ENCODE data around the gene RAB11FIP4.

DNA sequence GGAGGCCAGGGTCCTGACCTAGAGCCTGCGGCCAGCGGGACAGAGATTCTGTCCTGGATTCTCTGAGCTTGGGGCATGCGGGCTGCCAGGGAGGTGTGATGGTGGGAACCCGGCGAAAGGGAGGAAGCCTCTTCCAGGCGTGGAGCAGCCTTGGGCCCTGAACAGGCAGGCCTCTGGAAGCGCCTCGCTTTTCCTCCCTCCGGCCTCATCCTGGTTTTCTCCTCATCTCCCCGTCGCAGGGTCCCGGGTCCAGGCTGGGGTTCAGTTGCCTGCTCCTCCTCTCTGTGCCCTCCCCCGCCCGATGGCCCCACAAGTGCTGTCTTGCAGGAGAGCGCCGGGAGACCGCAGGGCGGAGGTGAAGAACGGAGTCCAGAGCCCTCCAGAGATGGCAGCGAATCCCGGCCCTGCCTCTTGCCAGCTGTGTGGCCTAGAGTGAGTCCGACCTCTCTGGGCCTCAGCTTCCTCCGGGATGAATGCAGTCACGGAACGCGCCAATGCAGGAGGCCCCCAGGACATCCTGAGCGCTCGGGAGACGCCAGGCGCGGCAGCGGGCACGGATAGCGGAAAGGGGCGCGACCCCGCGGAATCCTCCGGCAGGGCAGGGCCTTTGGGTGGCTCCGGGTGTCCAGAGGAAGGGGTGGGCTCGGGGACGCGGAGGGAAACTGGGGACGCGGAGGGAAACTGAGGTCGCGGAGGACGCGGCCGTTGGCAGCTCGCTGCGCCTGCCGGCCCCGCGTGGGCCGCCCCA is 553 bp upstream of the RAB11FIP4 start:
- TF ChIP-seq, protein P1, sequence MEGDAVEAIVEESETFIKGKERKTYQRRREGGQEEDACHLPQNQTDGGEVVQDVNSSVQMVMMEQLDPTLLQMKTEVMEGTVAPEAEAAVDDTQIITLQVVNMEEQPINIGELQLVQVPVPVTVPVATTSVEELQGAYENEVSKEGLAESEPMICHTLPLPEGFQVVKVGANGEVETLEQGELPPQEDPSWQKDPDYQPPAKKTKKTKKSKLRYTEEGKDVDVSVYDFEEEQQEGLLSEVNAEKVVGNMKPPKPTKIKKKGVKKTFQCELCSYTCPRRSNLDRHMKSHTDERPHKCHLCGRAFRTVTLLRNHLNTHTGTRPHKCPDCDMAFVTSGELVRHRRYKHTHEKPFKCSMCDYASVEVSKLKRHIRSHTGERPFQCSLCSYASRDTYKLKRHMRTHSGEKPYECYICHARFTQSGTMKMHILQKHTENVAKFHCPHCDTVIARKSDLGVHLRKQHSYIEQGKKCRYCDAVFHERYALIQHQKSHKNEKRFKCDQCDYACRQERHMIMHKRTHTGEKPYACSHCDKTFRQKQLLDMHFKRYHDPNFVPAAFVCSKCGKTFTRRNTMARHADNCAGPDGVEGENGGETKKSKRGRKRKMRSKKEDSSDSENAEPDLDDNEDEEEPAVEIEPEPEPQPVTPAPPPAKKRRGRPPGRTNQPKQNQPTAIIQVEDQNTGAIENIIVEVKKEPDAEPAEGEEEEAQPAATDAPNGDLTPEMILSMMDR (IDR thresholded peaks at IDR 0.05; ENCODE audit: borderline replicate concordance, extremely low read depth, low read length, poor library complexity, severe bottlenecking), result no peak
- TF ChIP-seq EZH2 (IDR thresholded peaks at IDR 0.05; ENCODE audit: borderline replicate concordance, low read depth, low read length, severe bottlenecking), result no peak
